Heart left ventricle (tissue), 16 donors: Measurements from ENCODE around the gene TMEM135. TPM values are rescaled to one million over a fixed set of nuclear protein-coding genes. Genes with fewer than 3 reads are reported as not detected.

Source experiments
- ATAC-seq, 4 donors: fragments of 200-7000 bp; cut with Tn5 transposase; one replicate each; pipeline ENCODE4 v1.9.1; 2020 to 2022; ENCODE audit warnings: moderate library complexity in 4 of 4, mild to moderate bottlenecking in 3 of 4, moderate number of reproducible peaks in 1 of 4
- DNase-seq, 5 donors: peaks; one replicate each; pipeline ENCODE4 v3.0.0-alpha.2; 2020
- H3K27ac ChIP-seq, 12 donors: fragments of 200-600 bp; sonication (generic) in 4 of 12; one replicate each; pipeline versions ENCODE4 v1.5.0 to v1.8.0; 2016 to 2022; ENCODE audit warnings: mild to moderate bottlenecking in 2 of 12
- H3K27me3 ChIP-seq, 9 donors: fragments of 200-600 bp; sonication (generic) in 2 of 9; one replicate each; pipeline versions ENCODE4 v1.5.1 to v1.8.0; 2016 to 2022; ENCODE audit warnings: mild to moderate bottlenecking in 3 of 9
- H3K36me3 ChIP-seq, 9 donors: fragments of 200-600 bp; sonication (generic) in 2 of 9; one replicate each; pipeline versions ENCODE4 v1.5.0 to v1.8.0; 2018 to 2022; ENCODE audit warnings: mild to moderate bottlenecking in 2 of 9
- H3K4me1 ChIP-seq, 12 donors: fragments of 200-600 bp; sonication (generic) in 4 of 12; one replicate each; pipeline versions ENCODE4 v1.5.0 to v1.8.0; 2016 to 2022; ENCODE audit warnings: mild to moderate bottlenecking in 3 of 12
- H3K4me3 ChIP-seq, 12 donors: fragments of 200-600 bp; sonication (generic) in 4 of 12; one replicate each; pipeline versions ENCODE4 v1.5.0 to v1.8.0; 2017 to 2022; ENCODE audit warnings: mild to moderate bottlenecking in 9 of 12, moderate library complexity in 4 of 12
- H3K9me3 ChIP-seq, 12 donors: fragments of 200-600 bp; sonication (generic) in 4 of 12; one replicate each; pipeline versions ENCODE4 v1.5.0 to v1.8.0; 2016 to 2022; ENCODE audit warnings: mild to moderate bottlenecking in 1 of 12
- CTCF ChIP-seq, 12 donors: fragments of 200-600 bp; sonication (generic) in 4 of 12; IDR thresholded peaks; one replicate each; pipeline versions ENCODE4 v1.5.0 to v1.8.0; 2018 to 2022; ENCODE audit warnings: antibody characterized with exemption in 12 of 12, mild to moderate bottlenecking in 5 of 12
- POLR2A ChIP-seq, 2 donors: fragments of 450-650 bp; IDR thresholded peaks; one replicate each; pipeline ENCODE4 v1.6.1; 2017; ENCODE audit warnings: antibody characterized with exemption in 2 of 2, mild to moderate bottlenecking in 2 of 2, moderate library complexity in 2 of 2
- WGBS, 4 donors: extraction: QIAGEN DNeasy Blood & Tissue Kit in 2 of 4; methylation state at CpG; one replicate each; pipeline versions ENCODE4 v1.1.5 to v1.1.7; 2013 to 2018; 5-methylcytosine and 5-hydroxymethylcytosine counted together
- intact Hi-C, 10 donors: fragments of 100-400 bp; cut with DNase I; formaldehyde crosslinking; loops; one replicate each; pipeline versions ENCODE4 v1.11.1 to v1.14.2; 2022
- polyA plus RNA-seq, 2 donors: library from polyadenylated mRNA; stranded (reverse); fragments of 200-250 nt; gene quantifications; one replicate each; pipeline ENCODE4 v1.2.3, GENCODE V29; 2013
- total RNA-seq, 9 donors: library from RNA; depleted of rRNA in 2 of 9; stranded (reverse); fragments of >200 nt in 2 of 9; fragmentation: NEBNext Ultra II Directional in 3 of 9; extraction: Animal tissue kit (Norgen Biotek cat#: 25700) in 3 of 9; gene quantifications; one replicate each; pipeline versions ENCODE4 v1.1.0 to v1.2.4, GENCODE V29; 2016 to 2023
- donor health status: ischemic (EF 13 %, LVEDD 7.1; RV severe dilation, severe dysfunction).
- donor health status: healthy with polysubstance abuse.
- donor health status: DM: no; HTN: yes; CAD: no.
- donor health status: DM: no; HTN: no; CAD: no.
- donor health status: ischemic (EF 25% LVEDD 6.9; RV normal size, moderate dysfunction).
- donor health status: ischemic (EF 25% LVEDD 5.7; RV mildly dilated, moderate dysfunction).
- donor health status: healthy.
- donor health status: DM: yes; HTN: yes; CAD: no.
- donor health status: ischemic (EF 35%, LVEDD 5.7; RV mildly dilated, moderate dysfunction).
- donor health status: nonischemic (EF 11% LVEDD 7.7; RV severe dilation, severe dysfunction).
- donor health status: DM: yes; HTN: yes; CAD: no.
- donor health status: PGD.
- donor health status: ischemic (EF 29% LVEDD 5.4; RV normal size, mild dysfunction).
- donor health status: nonischemic (EF 23%, LVEDD 6.1; RV moderate dilation, normal function).

TMEM135 gene
- total and polyA plus RNA-seq, 11 donors = 3.9 to 22.7 (median 14.7) TPM

GRCh38 chr11:87134524-87135106 is 96.9 kb downstream of the TMEM135 start:
- TF ChIP-seq POLR2A (IDR thresholded peaks at IDR 0.05) = no peak
- no peak for TF ChIP-seq CTCF (IDR thresholded peaks at IDR 0.05)
- WGBS, 4 donors = 94 to 97% (median 95%) methylated on average over 1 of the region's 1 CpG

GRCh38 chr11:87136236-87136635 is 98.5 kb downstream of the TMEM135 start:
- Histone ChIP-seq H3K4me1 (peaks cover 0 to 9% (median 0%) of the 10 kb centered on the region in 12 donors), H3K36me3 (no peaks in the 10 kb centered on the region), H3K27me3 (no peaks in the 10 kb centered on the region), H3K9me3 (peaks cover 0 to 28% (median 9%) of the 10 kb centered on the region in 12 donors), H3K27ac (no peak overlapping the region), H3K4me3 (no peak overlapping the region)
- TF ChIP-seq CTCF (IDR thresholded peaks at IDR 0.05) (no peak), POLR2A (IDR thresholded peaks at IDR 0.05) (no peak)
- intact Hi-C loops = no loop called here
- DNase-seq (no peak), ATAC-seq (no peak)
- WGBS, 4 donors = 83 to 88% (median 86%) methylated on average over 1 of the region's 1 CpG

More at GRCh38 chr11:87134524-87135106, 96.9 kb downstream of the TMEM135 start:
- DNase-seq (no peak), ATAC-seq (no peak)
- intact Hi-C loops = no loop called here
- Histone ChIP-seq H3K4me3 (no peak overlapping the region), H3K27ac (no peak overlapping the region), H3K36me3 (no peaks in the 10 kb centered on the region), H3K9me3 (peaks cover 0 to 12% (median 6%) of the 10 kb centered on the region in 12 donors), H3K27me3 (no peaks in the 10 kb centered on the region), H3K4me1 (peaks cover 0 to 9% (median 0%) of the 10 kb centered on the region in 12 donors)

- H3K4me3 ChIP-seq = no peak overlapping the region
- no peaks in the 10 kb centered on the region for H3K36me3 ChIP-seq
- no peaks in the 10 kb centered on the region for H3K27me3 ChIP-seq
- H3K4me1 ChIP-seq = peaks cover 0 to 9% (median 0%) of the 10 kb centered on the region in 12 donors
- TF ChIP-seq CTCF (IDR thresholded peaks at IDR 0.05) (no peak), POLR2A (IDR thresholded peaks at IDR 0.05) (no peak)
- no peak for ATAC-seq
- H3K9me3 ChIP-seq = peaks cover 0 to 28% (median 9%) of the 10 kb centered on the region in 12 donors
- no peak overlapping the region for H3K27ac ChIP-seq
- WGBS, 4 donors = 76 to 83% (median 78%) methylated on average over 2 of the region's 2 CpGs
- no peak for DNase-seq
- intact Hi-C loops = no loop called here
These were observed 100.0 kb downstream of the TMEM135 start for GRCh38 chr11:87137711-87138110.

GRCh38 chr11:87139475-87139874 is 101.7 kb downstream of the TMEM135 start:
- intact Hi-C loops = no loop called here
- no peak for TF ChIP-seq POLR2A (IDR thresholded peaks at IDR 0.05)
- TF ChIP-seq CTCF (IDR thresholded peaks at IDR 0.05) = no peak
- no peak overlapping the region for H3K4me3 ChIP-seq
- H3K4me1 ChIP-seq = peaks cover 0 to 9% (median 0%) of the 10 kb centered on the region in 12 donors
- no peaks in the 10 kb centered on the region for H3K27me3 ChIP-seq
- no peaks in the 10 kb centered on the region for H3K36me3 ChIP-seq
- ATAC-seq = no peak
- no peak for DNase-seq
- 50 to 100% (median 61%) methylated on average over 1 of the region's 1 CpG for WGBS, 4 donors
- H3K27ac ChIP-seq = no peak overlapping the region
- H3K9me3 ChIP-seq = peaks cover 0 to 28% (median 9%) of the 10 kb centered on the region in 12 donors
